Skeletal muscle tissue (tissue), 4 donors: Measurements from ENCODE around the gene TMTC2. TPM values are rescaled to one million over a fixed set of nuclear protein-coding genes. Genes with fewer than 3 reads are reported as not detected.

ENCODE experiments used
- H3K27ac ChIP-seq: one replicate; pipeline ENCODE4 v1.7.0; 2013; ENCODE audit warnings: mild to moderate bottlenecking, low read depth, low read length, inconsistent platforms
- H3K27me3 ChIP-seq, 3 donors: one replicate each; pipeline ENCODE4 v1.7.0; 2013; ENCODE audit warnings: low read length in 3 of 3; ENCODE audit not compliant: control insufficient read depth in 3 of 3, insufficient read depth in 3 of 3
- H3K36me3 ChIP-seq, 3 donors: one replicate each; pipeline ENCODE4 v1.7.0; 2013; ENCODE audit warnings: low read length in 3 of 3; ENCODE audit not compliant: control insufficient read depth in 3 of 3, insufficient read depth in 3 of 3
- H3K4me1 ChIP-seq, 3 donors: one replicate each; pipeline ENCODE4 v1.7.0; 2013; ENCODE audit warnings: low read length in 3 of 3, mild to moderate bottlenecking in 3 of 3; ENCODE audit not compliant: control insufficient read depth in 3 of 3, insufficient read depth in 3 of 3
- H3K4me3 ChIP-seq, 3 donors: one replicate each; pipeline ENCODE4 v1.7.0; 2013; ENCODE audit warnings: low read length in 3 of 3
- H3K9ac ChIP-seq, 3 donors: one replicate each; pipeline ENCODE4 v1.7.0; 2013; ENCODE audit warnings: low read length in 3 of 3, mild to moderate bottlenecking in 3 of 3, moderate library complexity in 2 of 3, low read depth in 1 of 3
- H3K9me3 ChIP-seq, 3 donors: one replicate each; pipeline ENCODE4 v1.7.0; 2013; ENCODE audit warnings: low read length in 3 of 3; ENCODE audit not compliant: control insufficient read depth in 3 of 3
- total RNA-seq: library from RNA; depleted of rRNA; stranded (reverse); fragments of >200 nt; gene quantifications from one replicate; pipeline ENCODE4 v1.2.3, GENCODE V29; 2014
- donor health status: Osteomylitis.

TMTC2 gene
- 15.7 TPM for total RNA-seq

GRCh38 chr12:82686168-82687020 lies at the start of gene TMTC2:
TSS of gene TMTC2 (plus strand) at chr12:82686906.
- Histone ChIP-seq H3K27ac (peak within 1 kb of the TSS; percentile 84), H3K4me3 (peak within 1 kb of the TSS; percentile 86 to 94 (median 92)), H3K27me3 (peaks cover 0 to 5% (median 3%) of the 10 kb centered on the region in 3 donors), H3K9ac (peak within 1 kb of the TSS; percentile 76 to 86 (median 85)), H3K36me3 (no peaks in the 10 kb centered on the region), H3K4me1 (peaks cover 11 to 16% (median 14%) of the 10 kb centered on the region in 3 donors), H3K9me3 (no peaks in the 10 kb centered on the region)

- Histone ChIP-seq H3K9ac (no peak overlapping the region), H3K36me3 (no peaks in the 10 kb centered on the region), H3K4me1 (no peaks in the 10 kb centered on the region), H3K27ac (no peak overlapping the region), H3K27me3 (no peaks in the 10 kb centered on the region), H3K4me3 (no peak overlapping the region), H3K9me3 (no peaks in the 10 kb centered on the region)
These were observed 48.4 kb upstream of the TMTC2 start for GRCh38 chr12:82638324-82638723.

GRCh38 chr12:82644896-82645295 lies 41.8 kb upstream of the TMTC2 start:
- H3K4me1 ChIP-seq = no peaks in the 10 kb centered on the region
- H3K9me3 ChIP-seq = no peaks in the 10 kb centered on the region
- H3K36me3 ChIP-seq = no peaks in the 10 kb centered on the region
- H3K27ac ChIP-seq = no peak overlapping the region
- H3K27me3 ChIP-seq = no peaks in the 10 kb centered on the region
- no peak overlapping the region for H3K4me3 ChIP-seq
- H3K9ac ChIP-seq = no peak overlapping the region

GRCh38 chr12:82645414-82645813 lies 41.3 kb upstream of the TMTC2 start:
- Histone ChIP-seq H3K27ac (no peak overlapping the region), H3K27me3 (no peaks in the 10 kb centered on the region), H3K4me3 (no peak overlapping the region), H3K4me1 (no peaks in the 10 kb centered on the region), H3K9me3 (no peaks in the 10 kb centered on the region), H3K9ac (no peak overlapping the region), H3K36me3 (no peaks in the 10 kb centered on the region)

- Histone ChIP-seq H3K27ac (no peak overlapping the region), H3K9ac (no peak overlapping the region), H3K36me3 (no peaks in the 10 kb centered on the region), H3K4me1 (no peaks in the 10 kb centered on the region), H3K9me3 (no peaks in the 10 kb centered on the region), H3K27me3 (no peaks in the 10 kb centered on the region), H3K4me3 (no peak overlapping the region)
These were observed 38.9 kb upstream of the TMTC2 start for GRCh38 chr12:82647853-82648252.

- Histone ChIP-seq H3K9ac (no peak overlapping the region), H3K27ac (no peak overlapping the region), H3K4me3 (no peak overlapping the region), H3K27me3 (no peaks in the 10 kb centered on the region), H3K36me3 (no peaks in the 10 kb centered on the region), H3K4me1 (no peaks in the 10 kb centered on the region), H3K9me3 (no peaks in the 10 kb centered on the region)
These were observed 38.3 kb upstream of the TMTC2 start for GRCh38 chr12:82648259-82648909.

- H3K27me3 ChIP-seq = no peaks in the 10 kb centered on the region
- H3K4me3 ChIP-seq = no peak overlapping the region
- no peaks in the 10 kb centered on the region for H3K36me3 ChIP-seq
- H3K9ac ChIP-seq = no peak overlapping the region
- no peaks in the 10 kb centered on the region for H3K4me1 ChIP-seq
- no peak overlapping the region for H3K27ac ChIP-seq
- no peaks in the 10 kb centered on the region for H3K9me3 ChIP-seq
These were observed 35.9 kb upstream of the TMTC2 start for GRCh38 chr12:82650627-82651337.

GRCh38 chr12:82651489-82651888 lies 35.2 kb upstream of the TMTC2 start:
- Histone ChIP-seq H3K9me3 (no peaks in the 10 kb centered on the region), H3K4me3 (no peak overlapping the region), H3K9ac (no peak overlapping the region), H3K27ac (no peak overlapping the region), H3K27me3 (no peaks in the 10 kb centered on the region), H3K36me3 (no peaks in the 10 kb centered on the region), H3K4me1 (no peaks in the 10 kb centered on the region)

GRCh38 chr12:82652071-82652470 lies 34.6 kb upstream of the TMTC2 start:
- Histone ChIP-seq H3K4me1 (no peaks in the 10 kb centered on the region), H3K9ac (no peak overlapping the region), H3K9me3 (no peaks in the 10 kb centered on the region), H3K27me3 (no peaks in the 10 kb centered on the region), H3K27ac (no peak overlapping the region), H3K4me3 (no peak overlapping the region), H3K36me3 (no peaks in the 10 kb centered on the region)

GRCh38 chr12:82655751-82656150 lies 31.0 kb upstream of the TMTC2 start:
- no peak overlapping the region for H3K4me3 ChIP-seq
- no peaks in the 10 kb centered on the region for H3K4me1 ChIP-seq
- no peaks in the 10 kb centered on the region for H3K9me3 ChIP-seq
- no peaks in the 10 kb centered on the region for H3K36me3 ChIP-seq
- no peak overlapping the region for H3K27ac ChIP-seq
- H3K9ac ChIP-seq = no peak overlapping the region
- H3K27me3 ChIP-seq = no peaks in the 10 kb centered on the region
